Smooth muscle cell (in vitro differentiated cells): ENCODE data around the gene TRAF1. TPM values are rescaled to one million over a fixed set of nuclear protein-coding genes. Genes with fewer than 3 reads are reported as not detected.

Source experiments
- DNase-seq: peaks from one replicate; lab custom pipeline; 2025; ENCODE audit not compliant: unreplicated experiment; lab: John Stamatoyannopoulos, UW
- H2AFZ ChIP-seq: fragments of 200-600 bp; sonication (generic); 2 replicates; pipeline ENCODE4 v1.6.0; 2016; ENCODE audit warnings: antibody characterized with exemption, low read depth, mild to moderate bottlenecking
- H3F3A ChIP-seq: fragments of 200-600 bp; sonication (generic); 2 replicates; pipeline ENCODE4 v1.6.0; 2017; ENCODE audit warnings: antibody characterized with exemption, low read depth
- H3K27ac ChIP-seq: fragments of 200-600 bp; sonication (generic); 2 replicates; pipeline ENCODE4 v1.5.1; 2016; ENCODE audit warnings: low read depth, mild to moderate bottlenecking
- H3K27me3 ChIP-seq: fragments of 200-600 bp; sonication (generic); 2 replicates; pipeline ENCODE4 v1.6.1; 2016; ENCODE audit warnings: low read depth, mild to moderate bottlenecking
- H3K36me3 ChIP-seq: fragments of 200-600 bp; sonication (generic); 2 replicates; pipeline ENCODE4 v1.5.1; 2016; ENCODE audit warnings: low read depth
- H3K4me1 ChIP-seq: fragments of 200-600 bp; sonication (generic); 2 replicates; pipeline ENCODE4 v1.5.1; 2016; ENCODE audit warnings: low read depth
- H3K4me2 ChIP-seq: fragments of 200-600 bp; sonication (generic); 2 replicates; pipeline ENCODE4 v1.6.0; 2016; ENCODE audit warnings: mild to moderate bottlenecking
- H3K4me3 ChIP-seq: fragments of 200-600 bp; sonication (generic); 2 replicates; pipeline ENCODE4 v1.5.1; 2016; ENCODE audit warnings: mild to moderate bottlenecking
- H3K79me2 ChIP-seq: fragments of 200-600 bp; sonication (generic); 2 replicates; pipeline ENCODE4 v1.6.0; 2016; ENCODE audit warnings: low read depth, mild to moderate bottlenecking
- H3K9ac ChIP-seq: fragments of 200-600 bp; sonication (generic); 2 replicates; pipeline ENCODE4 v1.6.0; 2016; ENCODE audit warnings: low read depth
- H3K9me3 ChIP-seq: fragments of 200-600 bp; sonication (generic); replicated peaks from 2 replicates; pipeline ENCODE4 v1.5.1; 2016; ENCODE audit warnings: low read depth
- H4K20me1 ChIP-seq: fragments of 200-600 bp; sonication (generic); 2 replicates; pipeline ENCODE4 v1.6.0; 2016; ENCODE audit warnings: low read depth
- WGBS: methylation state at CpG from one replicate; pipeline ENCODE4 v1.1.7; 2016; ENCODE audit warnings: low lambda C conversion rate; 5-methylcytosine and 5-hydroxymethylcytosine counted together
- polyA plus RNA-seq: library from polyadenylated mRNA; unstranded; fragments of >200 nt; fragmentation: Nextera tagmentation; extraction: Ambion mirVana; gene quantifications from 2 replicates; pipeline ENCODE4 v1.2.1, GENCODE V29; 2016
- total RNA-seq: library from RNA; depleted of rRNA; stranded (reverse); fragments of >200 nt; gene quantifications from 2 replicates; pipeline ENCODE4 v1.2.3, GENCODE V29; 2014
- TF ChIP-seq, protein P1 (sequence below): fragments of 200-600 bp; sonication (generic); IDR thresholded peaks from 2 replicates; pipeline ENCODE4 v1.5.1; 2017; ENCODE audit warnings: borderline replicate concordance, mild to moderate bottlenecking, antibody characterized with exemption; ENCODE audit not compliant: insufficient read depth, poor library complexity, severe bottlenecking

Gene TRAF1
- total and polyA plus RNA-seq, 2 experiments from 2014 or later, result 2.9 to 5.4 TPM

DNA sequence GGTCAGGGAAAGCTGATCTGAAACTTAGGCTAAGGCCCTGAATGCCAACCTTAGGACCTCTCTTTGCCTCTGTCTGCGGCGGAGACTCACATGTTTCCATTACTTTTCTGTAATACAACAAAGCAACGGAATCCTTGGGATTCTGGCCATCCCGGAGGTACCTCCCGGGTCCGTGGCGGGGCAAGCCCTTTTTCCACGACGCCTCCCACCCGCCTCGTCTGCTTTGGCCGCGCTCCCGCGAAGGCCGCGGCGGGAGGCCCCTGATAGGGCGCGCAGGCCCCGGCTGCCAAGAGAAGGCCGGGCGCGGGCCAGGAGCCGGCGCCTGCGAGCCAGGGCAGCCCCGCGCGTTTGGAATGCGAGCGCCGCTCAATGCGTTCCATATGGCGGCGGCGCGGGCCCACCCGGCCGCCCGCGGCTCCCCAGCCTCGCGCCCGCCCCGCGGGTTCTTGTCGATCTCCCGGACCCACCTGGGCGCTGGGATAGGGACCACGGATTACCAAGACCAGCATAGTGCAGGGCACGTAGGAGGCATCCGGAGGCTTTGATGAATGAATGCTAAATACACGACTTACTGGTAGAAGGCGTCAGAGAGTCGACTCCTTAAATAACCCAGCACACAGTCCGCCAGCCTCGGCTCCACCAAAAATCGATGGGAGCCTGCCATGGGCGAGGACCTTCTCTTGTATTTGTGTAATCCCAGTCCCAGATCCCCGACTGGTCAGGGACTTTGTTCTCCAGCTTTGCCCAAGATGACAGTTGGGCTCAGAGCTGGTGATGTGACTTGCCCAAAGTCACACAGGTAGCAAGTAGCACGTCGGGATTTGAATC lies 32.1 kb downstream of the TRAF1 start:
- TF ChIP-seq, protein P1, sequence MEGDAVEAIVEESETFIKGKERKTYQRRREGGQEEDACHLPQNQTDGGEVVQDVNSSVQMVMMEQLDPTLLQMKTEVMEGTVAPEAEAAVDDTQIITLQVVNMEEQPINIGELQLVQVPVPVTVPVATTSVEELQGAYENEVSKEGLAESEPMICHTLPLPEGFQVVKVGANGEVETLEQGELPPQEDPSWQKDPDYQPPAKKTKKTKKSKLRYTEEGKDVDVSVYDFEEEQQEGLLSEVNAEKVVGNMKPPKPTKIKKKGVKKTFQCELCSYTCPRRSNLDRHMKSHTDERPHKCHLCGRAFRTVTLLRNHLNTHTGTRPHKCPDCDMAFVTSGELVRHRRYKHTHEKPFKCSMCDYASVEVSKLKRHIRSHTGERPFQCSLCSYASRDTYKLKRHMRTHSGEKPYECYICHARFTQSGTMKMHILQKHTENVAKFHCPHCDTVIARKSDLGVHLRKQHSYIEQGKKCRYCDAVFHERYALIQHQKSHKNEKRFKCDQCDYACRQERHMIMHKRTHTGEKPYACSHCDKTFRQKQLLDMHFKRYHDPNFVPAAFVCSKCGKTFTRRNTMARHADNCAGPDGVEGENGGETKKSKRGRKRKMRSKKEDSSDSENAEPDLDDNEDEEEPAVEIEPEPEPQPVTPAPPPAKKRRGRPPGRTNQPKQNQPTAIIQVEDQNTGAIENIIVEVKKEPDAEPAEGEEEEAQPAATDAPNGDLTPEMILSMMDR, result no peak
- H3K9ac ChIP-seq, result no peak overlapping the region
- H4K20me1 ChIP-seq, result no peaks in the 10 kb centered on the region
- no peaks in the 10 kb centered on the region for H3K79me2 ChIP-seq
- peak overlapping the region; percentile 41 for H3K4me3 ChIP-seq
- H3K36me3 ChIP-seq, result no peaks in the 10 kb centered on the region
- WGBS, result 26% methylated on average over 63 of the region's 63 CpGs
- H3K4me1 ChIP-seq, result peaks cover 13% of the 10 kb centered on the region
- H3K27me3 ChIP-seq, result no peaks in the 10 kb centered on the region
- peaks cover 22% of the 10 kb centered on the region for H3F3A ChIP-seq
- H3K9me3 ChIP-seq, result no peaks in the 10 kb centered on the region
- no peak overlapping the region for H3K27ac ChIP-seq
- DNase-seq, result no peak
- peak overlapping the region; percentile 79 for H2AFZ ChIP-seq
- peak overlapping the region; percentile 83 for H3K4me2 ChIP-seq

DNA sequence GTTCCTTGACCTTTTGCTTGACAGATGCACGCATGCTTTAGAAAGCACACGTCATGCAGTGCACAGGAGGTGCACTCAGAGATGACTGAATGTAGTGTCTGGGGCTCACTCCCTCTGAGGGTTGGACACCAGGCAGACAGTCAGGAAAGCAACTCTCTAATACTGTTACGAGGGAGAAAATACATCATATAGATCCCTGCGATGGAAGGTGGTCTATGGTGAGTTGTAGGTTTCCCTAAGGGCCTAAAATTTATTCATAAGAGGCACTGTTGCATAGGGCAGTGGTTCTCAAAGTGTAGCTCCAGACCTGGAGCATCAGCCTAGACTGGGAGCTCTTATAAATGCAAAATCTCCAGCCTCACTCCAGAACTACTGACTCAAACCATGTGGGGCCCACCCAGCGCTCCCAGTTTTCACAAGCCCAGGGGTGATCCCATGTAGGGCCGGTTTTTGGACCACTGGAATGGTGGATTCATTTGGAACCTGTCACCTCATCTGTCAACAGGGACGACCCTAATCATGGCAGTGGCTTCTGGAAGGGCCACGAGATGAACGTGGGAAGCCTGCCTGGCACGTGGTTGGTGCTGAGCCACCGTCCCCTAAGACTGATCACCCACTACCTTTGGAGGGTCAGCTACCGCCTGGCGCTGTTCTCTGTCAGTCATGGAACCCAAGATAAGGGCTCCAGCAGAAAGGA lies 32.8 kb downstream of the TRAF1 start:
- 92% methylated on average over 13 of the region's 13 CpGs for WGBS
- H3K4me3 ChIP-seq, result no peak overlapping the region
- no peak overlapping the region for H3K9ac ChIP-seq
- no peak for DNase-seq
- no peaks in the 10 kb centered on the region for H3K9me3 ChIP-seq
- H3K4me1 ChIP-seq, result peaks cover 13% of the 10 kb centered on the region
- no peaks in the 10 kb centered on the region for H4K20me1 ChIP-seq
- no peak overlapping the region for H3K4me2 ChIP-seq
- H3K36me3 ChIP-seq, result no peaks in the 10 kb centered on the region
- no peak overlapping the region for H3K27ac ChIP-seq
- no peaks in the 10 kb centered on the region for H3K79me2 ChIP-seq
- peaks cover 25% of the 10 kb centered on the region for H3F3A ChIP-seq
- no peak overlapping the region for H2AFZ ChIP-seq
- no peaks in the 10 kb centered on the region for H3K27me3 ChIP-seq
- TF ChIP-seq, protein P1, result no peak

DNA sequence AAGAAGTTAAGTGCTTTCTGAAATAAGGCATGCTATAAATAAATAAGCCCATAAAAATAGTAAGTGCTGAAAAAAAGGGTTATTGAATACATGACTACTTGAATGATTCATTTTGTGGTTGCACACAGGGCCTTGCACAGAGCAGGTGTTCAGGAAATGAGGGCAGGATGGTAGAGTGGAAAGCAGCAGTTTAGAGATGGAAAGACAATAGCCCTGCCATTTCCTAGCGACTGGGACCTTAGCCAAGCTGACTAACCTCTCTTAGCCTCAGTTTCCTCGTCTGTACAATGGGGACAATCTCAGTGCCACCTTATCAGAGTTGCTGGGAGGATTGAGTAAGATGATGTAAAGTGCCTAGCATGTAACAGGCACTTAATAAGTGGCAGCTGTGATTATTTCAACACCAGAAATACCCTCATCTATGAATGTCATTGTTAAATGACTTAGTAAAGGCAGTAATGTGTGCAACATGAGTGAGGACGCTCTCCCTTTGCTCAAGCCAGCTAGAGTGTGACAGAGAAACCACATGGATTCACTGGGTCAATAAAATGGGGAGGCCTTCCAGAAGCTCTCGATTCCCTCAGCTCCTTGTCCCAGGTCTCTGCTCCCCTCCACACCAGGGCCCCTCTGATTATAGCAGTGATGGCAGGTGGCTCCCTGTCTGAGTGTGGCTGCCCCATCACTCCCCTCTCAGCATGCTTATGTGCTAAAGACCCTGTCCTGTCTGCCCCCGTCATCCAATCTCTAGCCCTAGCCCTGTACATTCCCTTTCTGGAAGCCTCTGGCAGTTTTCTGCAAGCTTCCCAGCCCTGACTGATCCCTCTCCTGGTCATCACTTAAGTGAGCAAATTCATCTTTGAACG lies 33.6 kb downstream of the TRAF1 start:
- Histone ChIP-seq H3F3A (peaks cover 25% of the 10 kb centered on the region), H3K4me3 (no peak overlapping the region), H4K20me1 (no peaks in the 10 kb centered on the region), H3K27ac (no peak overlapping the region), H3K4me2 (no peak overlapping the region), H3K9ac (no peak overlapping the region), H3K27me3 (no peaks in the 10 kb centered on the region), H3K36me3 (no peaks in the 10 kb centered on the region), H3K79me2 (no peaks in the 10 kb centered on the region), H3K4me1 (peaks cover 13% of the 10 kb centered on the region), H3K9me3 (no peaks in the 10 kb centered on the region), H2AFZ (no peak overlapping the region)
- DNase-seq, result no peak
- 83% methylated on average over 6 of the region's 6 CpGs for WGBS
- TF ChIP-seq, protein P1, result no peak
